Dermis blood vessel endothelial cell (primary cell): ENCODE measurements around the gene MED31. TPM values are rescaled to one million over a fixed set of nuclear protein-coding genes. Genes with fewer than 3 reads are reported as not detected.

Experiments used
- DNase-seq: peaks from one replicate; pipeline ENCODE4 v3.0.0; 2010
- total RNA-seq: library from RNA; depleted of rRNA; stranded (reverse); fragments of >200 nt; gene quantifications from 2 replicates; pipeline ENCODE4 v1.2.3, GENCODE V29; 2014

The MED31 gene
- total RNA-seq, 1 donor from 2014 or later = 7.0 TPM

- peak; percentile 5 for DNase-seq
Observed at GRCh38 chr17:6654841-6655731, 3.7 kb upstream of the MED31 start.

- peak; percentile 26 for DNase-seq
Observed at GRCh38 chr17:6651919-6652452, 581 bp upstream of the MED31 start.

- peak; percentile 43 for DNase-seq
Observed at GRCh38 chr17:6648181-6648580, 3.2 kb downstream of the MED31 start.

- DNase-seq = no peak
Observed at GRCh38 chr17:6643451-6644125, 7.8 kb downstream of the MED31 start.

- no peak for DNase-seq
Observed at GRCh38 chr17:6642592-6642991, 8.8 kb downstream of the MED31 start.

GRCh38 chr17:6641247-6641863, 10.1 kb downstream of the MED31 start:
- DNase-seq = peak; percentile 58

GRCh38 chr17:6640536-6641246, 10.7 kb downstream of the MED31 start, which contains the start of the genes KIAA0753 and TXNDC17:
Gene KIAA0753 (minus strand): TSS chr17:6640711. CDS start chr17:6635103, 5,608 bp downstream.
Gene TXNDC17 (plus strand): TSS chr17:6641060. CDS start chr17:6641083, 23 bp downstream.
- DNase-seq = peak; percentile 94

GRCh38 chr17:6639586-6640535, 11.5 kb downstream of the MED31 start:
- DNase-seq = peak; percentile 58

- no peak for DNase-seq
Observed at GRCh38 chr17:6639014-6639585, 12.3 kb downstream of the MED31 start.

GRCh38 chr17:6638046-6638908, 13.1 kb downstream of the MED31 start:
- no peak for DNase-seq

GRCh38 chr17:6637458-6637840, 14.0 kb downstream of the MED31 start:
- DNase-seq = no peak

GRCh38 chr17:6636616-6637457, 14.6 kb downstream of the MED31 start:
- no peak for DNase-seq

GRCh38 chr17:6636105-6636504, 15.3 kb downstream of the MED31 start:
- DNase-seq = no peak

- no peak for DNase-seq
Observed at GRCh38 chr17:6633263-6633662, 18.1 kb downstream of the MED31 start.

GRCh38 chr17:6632530-6632929, 18.9 kb downstream of the MED31 start:
- DNase-seq = no peak

GRCh38 chr17:6630390-6630789, 21.0 kb downstream of the MED31 start:
- no peak for DNase-seq

GRCh38 chr17:6627019-6627418, 24.4 kb downstream of the MED31 start:
- peak; percentile 24 for DNase-seq

- no peak for DNase-seq
Observed at GRCh38 chr17:6626616-6627015, 24.8 kb downstream of the MED31 start.

- no peak for DNase-seq
Observed at GRCh38 chr17:6623941-6624340, 27.5 kb downstream of the MED31 start.
